Activated naive CD8-positive, alpha-beta T cell treated with anti-CD3 and anti-CD28 coated beads, Interleukin-2, amount 10 ng/mL, durations not matched to agents 7 days and 5 days (primary cell): ENCODE data around the gene BOLA3. TPM values are rescaled to one million over a fixed set of nuclear protein-coding genes. Genes with fewer than 3 reads are reported as not detected.

Source experiments
- ATAC-seq: fragments of 150-1000 bp; cut with Tn5 transposase; one replicate; pipeline ENCODE4 v1.10.0; 2021; ENCODE audit warnings: low read depth, moderate library complexity
- POLR2A ChIA-PET: fragments of 350-600 bp; sonication (Branson Sonifier 250); formaldehyde crosslinking; loops from one replicate; lab custom pipeline; 2021; ENCODE audit warnings: antibody characterized with exemption; lab: Charles Lee
- DNase-seq: peaks from one replicate; pipeline ENCODE4 v3.0.0; 2021
- H3K27ac Mint-ChIP-seq: one replicate; pipeline ENCODE4 v1.8.0; 2022; ENCODE audit warnings: mild to moderate bottlenecking, mixed read lengths
- H3K27me3 Mint-ChIP-seq: one replicate; pipeline ENCODE4 v1.8.0; 2022; ENCODE audit warnings: mild to moderate bottlenecking, moderate library complexity, mixed read lengths
- H3K36me3 Mint-ChIP-seq: one replicate; pipeline ENCODE4 v1.8.0; 2021; ENCODE audit warnings: mild to moderate bottlenecking, mixed read lengths
- H3K4me1 Mint-ChIP-seq: one replicate; pipeline ENCODE4 v1.8.0; 2021; ENCODE audit warnings: mixed read lengths
- H3K4me3 Mint-ChIP-seq: one replicate; pipeline ENCODE4 v1.8.0; 2022; ENCODE audit warnings: mild to moderate bottlenecking, moderate library complexity, mixed read lengths
- H3K9me3 Mint-ChIP-seq: one replicate; pipeline ENCODE4 v1.8.0; 2021; ENCODE audit warnings: mixed read lengths
- total RNA-seq, 2 experiments: library from RNA; stranded (reverse); gene quantifications; one replicate each; pipeline ENCODE4 v1.2.3, GENCODE V29; 2021

BOLA3 gene
- total RNA-seq, 2 experiments from 2014 or later, result 47.7 to 53.8 TPM

GRCh38 chr2:74111380-74111779 is 36.3 kb downstream of the BOLA3 start:
- no peaks in the 10 kb centered on the region for H3K9me3 Mint-ChIP-seq
- H3K36me3 Mint-ChIP-seq, result peaks cover 1% of the 10 kb centered on the region
- POLR2A ChIA-PET, result no interaction called here
- ATAC-seq, result no peak
- peaks cover 10% of the 10 kb centered on the region for H3K27me3 Mint-ChIP-seq
- H3K4me3 Mint-ChIP-seq, result no peak overlapping the region
- no peak overlapping the region for H3K27ac Mint-ChIP-seq
- no peak for DNase-seq
- no peaks in the 10 kb centered on the region for H3K4me1 Mint-ChIP-seq

GRCh38 chr2:74110537-74110936 is 37.2 kb downstream of the BOLA3 start:
- Mint-ChIP-seq H3K4me1 (no peaks in the 10 kb centered on the region), H3K36me3 (peaks cover 1% of the 10 kb centered on the region), H3K4me3 (no peak overlapping the region), H3K27me3 (peaks cover 8% of the 10 kb centered on the region), H3K9me3 (no peaks in the 10 kb centered on the region), H3K27ac (no peak overlapping the region)
- no peak for DNase-seq
- ATAC-seq, result no peak
- POLR2A ChIA-PET, result no interaction called here

- H3K27ac Mint-ChIP-seq, result no peak overlapping the region
- H3K27me3 Mint-ChIP-seq, result peaks cover 7% of the 10 kb centered on the region
- POLR2A ChIA-PET, result no interaction called here
- DNase-seq, result no peak
- no peaks in the 10 kb centered on the region for H3K4me1 Mint-ChIP-seq
- no peak for ATAC-seq
- H3K9me3 Mint-ChIP-seq, result no peaks in the 10 kb centered on the region
- peaks cover 1% of the 10 kb centered on the region for H3K36me3 Mint-ChIP-seq
- H3K4me3 Mint-ChIP-seq, result no peak overlapping the region
These were observed 38.2 kb downstream of the BOLA3 start for GRCh38 chr2:74109551-74109950.

- Mint-ChIP-seq H3K36me3 (peaks cover 3% of the 10 kb centered on the region), H3K27ac (no peak overlapping the region), H3K27me3 (no peaks in the 10 kb centered on the region), H3K4me1 (no peaks in the 10 kb centered on the region), H3K9me3 (no peaks in the 10 kb centered on the region), H3K4me3 (no peak overlapping the region)
- POLR2A ChIA-PET, result no interaction called here
- ATAC-seq (no peak), DNase-seq (no peak)
These were observed 40.6 kb downstream of the BOLA3 start for GRCh38 chr2:74107071-74107470.

- Mint-ChIP-seq H3K27ac (no peak overlapping the region), H3K27me3 (no peaks in the 10 kb centered on the region), H3K4me3 (no peak overlapping the region), H3K9me3 (no peaks in the 10 kb centered on the region), H3K4me1 (no peaks in the 10 kb centered on the region), H3K36me3 (peaks cover 6% of the 10 kb centered on the region)
- no peak for ATAC-seq
- POLR2A ChIA-PET, result no interaction called here
- DNase-seq, result no peak
These were observed 42.3 kb downstream of the BOLA3 start for GRCh38 chr2:74105413-74105812.

GRCh38 chr2:74104839-74105238 is 42.9 kb downstream of the BOLA3 start:
- no peak overlapping the region for H3K4me3 Mint-ChIP-seq
- DNase-seq (no peak), ATAC-seq (no peak)
- peaks cover 7% of the 10 kb centered on the region for H3K36me3 Mint-ChIP-seq
- H3K4me1 Mint-ChIP-seq, result no peaks in the 10 kb centered on the region
- H3K27ac Mint-ChIP-seq, result no peak overlapping the region
- POLR2A ChIA-PET, result no interaction called here
- no peaks in the 10 kb centered on the region for H3K27me3 Mint-ChIP-seq
- H3K9me3 Mint-ChIP-seq, result no peaks in the 10 kb centered on the region

- no peaks in the 10 kb centered on the region for H3K27me3 Mint-ChIP-seq
- DNase-seq (no peak), ATAC-seq (no peak)
- no peak overlapping the region for H3K27ac Mint-ChIP-seq
- POLR2A ChIA-PET, result no interaction called here
- H3K4me1 Mint-ChIP-seq, result no peaks in the 10 kb centered on the region
- H3K9me3 Mint-ChIP-seq, result no peaks in the 10 kb centered on the region
- peaks cover 7% of the 10 kb centered on the region for H3K36me3 Mint-ChIP-seq
- no peak overlapping the region for H3K4me3 Mint-ChIP-seq
These were observed 43.9 kb downstream of the BOLA3 start for GRCh38 chr2:74103763-74104162.

GRCh38 chr2:74102516-74102915 is 45.2 kb downstream of the BOLA3 start:
- Mint-ChIP-seq H3K4me3 (no peak overlapping the region), H3K9me3 (no peaks in the 10 kb centered on the region), H3K27me3 (no peaks in the 10 kb centered on the region), H3K27ac (no peak overlapping the region), H3K36me3 (peaks cover 7% of the 10 kb centered on the region), H3K4me1 (no peaks in the 10 kb centered on the region)
- POLR2A ChIA-PET, result no interaction called here
- DNase-seq (no peak), ATAC-seq (no peak)

- H3K36me3 Mint-ChIP-seq, result peaks cover 7% of the 10 kb centered on the region
- DNase-seq (no peak), ATAC-seq (no peak)
- H3K27me3 Mint-ChIP-seq, result no peaks in the 10 kb centered on the region
- no peak overlapping the region for H3K4me3 Mint-ChIP-seq
- no peaks in the 10 kb centered on the region for H3K9me3 Mint-ChIP-seq
- no peak overlapping the region for H3K27ac Mint-ChIP-seq
- POLR2A ChIA-PET, result no interaction called here
- H3K4me1 Mint-ChIP-seq, result no peaks in the 10 kb centered on the region
These were observed 46.0 kb downstream of the BOLA3 start for GRCh38 chr2:74101574-74102300.

GRCh38 chr2:74100254-74101216 is 47.2 kb downstream of the BOLA3 start:
- H3K4me3 Mint-ChIP-seq, result no peak overlapping the region
- ATAC-seq (no peak), DNase-seq (no peak)
- H3K4me1 Mint-ChIP-seq, result no peaks in the 10 kb centered on the region
- peak overlapping the region; percentile 53 for H3K27ac Mint-ChIP-seq
- POLR2A ChIA-PET, result no interaction called here
- no peaks in the 10 kb centered on the region for H3K27me3 Mint-ChIP-seq
- no peaks in the 10 kb centered on the region for H3K9me3 Mint-ChIP-seq
- peaks cover 7% of the 10 kb centered on the region for H3K36me3 Mint-ChIP-seq

- H3K36me3 Mint-ChIP-seq, result peaks cover 7% of the 10 kb centered on the region
- DNase-seq, result no peak
These were observed 47.9 kb downstream of the BOLA3 start for GRCh38 chr2:74099835-74100234.

GRCh38 chr2:74099271-74099670 is 48.4 kb downstream of the BOLA3 start:
- Mint-ChIP-seq H3K9me3 (no peaks in the 10 kb centered on the region), H3K36me3 (peaks cover 13% of the 10 kb centered on the region), H3K4me1 (no peaks in the 10 kb centered on the region), H3K27ac (no peak overlapping the region), H3K27me3 (no peaks in the 10 kb centered on the region), H3K4me3 (no peak overlapping the region)
- POLR2A ChIA-PET, result no interaction called here
- ATAC-seq, result no peak
- no peak for DNase-seq

More at GRCh38 chr2:74099835-74100234, 47.9 kb downstream of the BOLA3 start:
- Mint-ChIP-seq H3K9me3 (no peaks in the 10 kb centered on the region), H3K4me1 (no peaks in the 10 kb centered on the region), H3K27ac (no peak overlapping the region), H3K4me3 (no peak overlapping the region), H3K27me3 (no peaks in the 10 kb centered on the region)
- POLR2A ChIA-PET, result no interaction called here
- no peak for ATAC-seq

GRCh38 chr2:74097574-74097973 is 50.1 kb downstream of the BOLA3 start:
- POLR2A ChIA-PET, result no interaction called here
- Mint-ChIP-seq H3K27ac (no peak overlapping the region), H3K9me3 (no peaks in the 10 kb centered on the region), H3K27me3 (no peaks in the 10 kb centered on the region), H3K36me3 (peaks cover 11% of the 10 kb centered on the region), H3K4me3 (no peak overlapping the region), H3K4me1 (no peaks in the 10 kb centered on the region)
- ATAC-seq, result no peak
- no peak for DNase-seq

GRCh38 chr2:74096052-74096451 is 51.7 kb downstream of the BOLA3 start:
- Mint-ChIP-seq H3K27ac (no peak overlapping the region), H3K4me1 (no peaks in the 10 kb centered on the region), H3K27me3 (no peaks in the 10 kb centered on the region), H3K9me3 (no peaks in the 10 kb centered on the region), H3K4me3 (no peak overlapping the region), H3K36me3 (peaks cover 13% of the 10 kb centered on the region)
- POLR2A ChIA-PET, result no interaction called here
- no peak for DNase-seq
- no peak for ATAC-seq
